ENCODE data around the gene ABCD1.
A peak's percentile ranks its signal among the peaks of the same experiment; 100 is the strongest.
"Not testable (repeated sequence)": the region's sequence is repeated elsewhere in the genome, so short reads cannot be mapped to it uniquely, and the experiment has no call there.

The ABCD1 gene

GRCh38 chrX:153714256-153714655 lies 10.4 kb upstream of the ABCD1 start:
- DNase-seq = no peak

GRCh38 chrX:153717445-153717844 lies 7.2 kb upstream of the ABCD1 start:
- DNase-seq = no peak

GRCh38 chrX:153719238-153719637 lies 5.4 kb upstream of the ABCD1 start:
- no peak for DNase-seq

- no peak for DNase-seq
These were observed 5.0 kb upstream of the ABCD1 start for GRCh38 chrX:153719701-153720100.

GRCh38 chrX:153722704-153723350 lies 1.8 kb upstream of the ABCD1 start:
- DNase-seq = no peak

GRCh38 chrX:153723351-153724251 lies 1.1 kb upstream of the ABCD1 start:
- DNase-seq = peak; percentile 42

- DNase-seq = no peak
These were observed 579 bp downstream of the ABCD1 start for GRCh38 chrX:153725039-153725831.

- DNase-seq = no peak
These were observed 1.2 kb downstream of the ABCD1 start for GRCh38 chrX:153725832-153726285.

- peak; percentile 30 for DNase-seq
These were observed 1.8 kb downstream of the ABCD1 start for GRCh38 chrX:153726286-153727122.

- no peak for DNase-seq
These were observed 2.7 kb downstream of the ABCD1 start for GRCh38 chrX:153727123-153727931.

GRCh38 chrX:153728095-153728494 lies 3.4 kb downstream of the ABCD1 start:
- DNase-seq = no peak

- no peak for DNase-seq
These were observed 4.4 kb downstream of the ABCD1 start for GRCh38 chrX:153728951-153729631.

GRCh38 chrX:153730115-153730514 lies 5.5 kb downstream of the ABCD1 start:
- not testable (repeated sequence) for DNase-seq

GRCh38 chrX:153731117-153731844 lies 6.6 kb downstream of the ABCD1 start:
- DNase-seq = no peak

GRCh38 chrX:153731845-153732215 lies 7.2 kb downstream of the ABCD1 start:
- no peak for DNase-seq

- DNase-seq = no peak
These were observed 7.7 kb downstream of the ABCD1 start for GRCh38 chrX:153732401-153732800.

GRCh38 chrX:153733651-153734240 lies 9.1 kb downstream of the ABCD1 start:
- no peak for DNase-seq

GRCh38 chrX:153734871-153735270 lies 10.2 kb downstream of the ABCD1 start:
- DNase-seq = no peak

GRCh38 chrX:153735274-153735673 lies 10.6 kb downstream of the ABCD1 start:
- DNase-seq = no peak
